Left renal cortex interstitium (tissue), 4 donors: ENCODE data around the gene TMEM41B. TPM values are rescaled to one million over a fixed set of nuclear protein-coding genes. Genes with fewer than 3 reads are reported as not detected.
"Not testable (repeated sequence)": the region's sequence is repeated elsewhere in the genome, so short reads cannot be mapped to it uniquely, and the experiment has no call there.

ENCODE experiments used
- DNase-seq, 4 donors: peaks; one replicate each; pipeline ENCODE4 v3.0.0-alpha.2; 2013; ENCODE audit warnings: low read depth in 4 of 4, low spot score in 2 of 4, missing footprints in 1 of 4
- polyA plus RNA-seq, 4 donors: library from polyadenylated mRNA; unstranded; fragments of 120-200 nt; gene quantifications; one replicate each; pipeline ENCODE4 v1.2.1, GENCODE V29; 2013; ENCODE audit not compliant: insufficient read length in 4 of 4

TMEM41B gene
- polyA plus RNA-seq, 4 donors, result 34.9 to 51.2 (median 37.6) TPM

- peak in 1 of 4 donors; percentile 64 for DNase-seq
Measured at GRCh38 chr11:9263840-9264315, 50.5 kb downstream of the TMEM41B start.

- not testable (repeated sequence) for DNase-seq
Measured at GRCh38 chr11:9260838-9261146, 53.6 kb downstream of the TMEM41B start.

- DNase-seq, result no peak
Measured at GRCh38 chr11:9259981-9260837, 54.2 kb downstream of the TMEM41B start.

GRCh38 chr11:9258279-9258678 lies 56.1 kb downstream of the TMEM41B start:
- DNase-seq, result not testable (repeated sequence)

- no peak for DNase-seq
Measured at GRCh38 chr11:9254416-9254815, 60.0 kb downstream of the TMEM41B start.

GRCh38 chr11:9253086-9253485 lies 61.3 kb downstream of the TMEM41B start:
- DNase-seq, result no peak

- no peak for DNase-seq
Measured at GRCh38 chr11:9251311-9251710, 63.1 kb downstream of the TMEM41B start.

- no peak for DNase-seq
Measured at GRCh38 chr11:9250139-9250582, 64.2 kb downstream of the TMEM41B start.

GRCh38 chr11:9249252-9249651 lies 65.1 kb downstream of the TMEM41B start:
- no peak for DNase-seq

- no peak for DNase-seq
Measured at GRCh38 chr11:9247863-9248262, 66.5 kb downstream of the TMEM41B start.

- not testable (repeated sequence) for DNase-seq
Measured at GRCh38 chr11:9236242-9236641, 78.2 kb downstream of the TMEM41B start.

GRCh38 chr11:9232482-9232881 lies 81.9 kb downstream of the TMEM41B start:
- DNase-seq, result no peak

- peak; percentile 15 to 56 (median 38) for DNase-seq
Measured at GRCh38 chr11:9231848-9232177, 82.6 kb downstream of the TMEM41B start.

Other genes starting within 250 kb of the TMEM41B start
- gene SCUBE2, start 223.0 kb downstream of the TMEM41B start, polyA plus RNA-seq, result 1 to 10 TPM; 4.5 to 7.9 (median 6.2) TPM
- 10 to 100 TPM; 77.9 to 98.5 (median 92.7) TPM for gene DENND5A, start 49.2 kb downstream of the TMEM41B start, polyA plus RNA-seq
- 100 to 1,000 TPM in 2 of 4 donors, 10 to 100 TPM in 2; 97.2 to 120 (median 105) TPM for gene IPO7, start 70.1 kb upstream of the TMEM41B start, polyA plus RNA-seq
- gene ZNF143, start 146.4 kb upstream of the TMEM41B start, polyA plus RNA-seq, result 10 to 100 TPM; 25.5 to 33.7 (median 27.2) TPM